H1 (cell line): Measurements from ENCODE around the gene CERT1. TPM values are rescaled to one million over a fixed set of nuclear protein-coding genes. Genes with fewer than 3 reads are reported as not detected.
A peak's percentile ranks its signal among the peaks of the same experiment; 100 is the strongest.
"Not testable (repeated sequence)": the region's sequence is repeated elsewhere in the genome, so short reads cannot be mapped to it uniquely, and the experiment has no call there.

Source experiments
- CTCF ChIA-PET: fragments of 300-600 bp; sonication (Branson Sonifier 250); formaldehyde crosslinking; loops from one replicate; lab custom pipeline; 2021; ENCODE audit not compliant: partially characterized antibody; lab: Charles Lee
- POLR2A ChIA-PET: fragments of 300-600 bp; sonication (Branson Sonifier 250); formaldehyde crosslinking; loops from one replicate; lab custom pipeline; 2021; ENCODE audit warnings: inconsistent platforms; ENCODE audit not compliant: partially characterized antibody; lab: Charles Lee
- DNase-seq, 2 experiments: peaks; one replicate each; pipeline versions ENCODE4 v3.0.0 to v3.0.0-alpha.2; 2010 to 2022; ENCODE audit warnings: low spot score in 2 of 2, low read depth in 1 of 2, mixed read lengths in 1 of 2
- FAIRE-seq: peaks from 2 replicates; lab custom pipeline; 2011; peaks lifted over from hg19 to GRCh38; lab: Jason Lieb, UNC
- H2AFZ ChIP-seq: 2 replicates; pipeline ENCODE4 v1.8.1; 2012; ENCODE audit warnings: low read length, inconsistent platforms
- H2AK5ac ChIP-seq: 2 replicates; pipeline ENCODE4 v1.6.1; 2013; ENCODE audit warnings: low read depth, low read length
- H2BK120ac ChIP-seq: replicated peaks from 2 replicates; pipeline ENCODE3; 2013; ENCODE audit warnings: low read depth, low read length, inconsistent platforms
- H2BK12ac ChIP-seq: 2 replicates; pipeline ENCODE4 v1.6.1; 2013; ENCODE audit warnings: low read depth, low read length
- H2BK15ac ChIP-seq: 2 replicates; pipeline ENCODE4 v1.6.1; 2013; ENCODE audit warnings: low read length
- H2BK20ac ChIP-seq: 2 replicates; pipeline ENCODE4 v1.6.1; 2013; ENCODE audit warnings: low read length
- H2BK5ac ChIP-seq: 2 replicates; pipeline ENCODE4 v1.6.1; 2013; ENCODE audit warnings: low read depth, low read length
- H3K14ac ChIP-seq: 2 replicates; pipeline ENCODE4 v1.6.1; 2013; ENCODE audit warnings: inconsistent platforms; ENCODE audit not compliant: insufficient read length
- H3K18ac ChIP-seq: 2 replicates; pipeline ENCODE4 v1.6.1; 2013; ENCODE audit warnings: low read length; ENCODE audit errors: extremely low read depth
- H3K23ac ChIP-seq: 2 replicates; pipeline ENCODE4 v1.6.1; 2013; ENCODE audit warnings: inconsistent platforms; ENCODE audit not compliant: insufficient read length
- H3K23me2 ChIP-seq: 2 replicates; pipeline ENCODE4 v1.6.1; 2013; ENCODE audit warnings: low read depth, low read length
- H3K27ac ChIP-seq: 2 replicates; pipeline ENCODE4 v1.6.1; 2011; ENCODE audit warnings: low read depth, low read length, inconsistent platforms
- H3K27me3 ChIP-seq, 4 experiments: replicated peaks in 1 of 4; 1 replicate in 1 of 4; 2 replicates in 3 of 4; pipeline versions ENCODE4 v1.6.1 to v1.8.1; 2011 to 2013; ENCODE audit warnings: low read length in 3 of 4, mild to moderate bottlenecking in 3 of 4, inconsistent platforms in 2 of 4, mixed read lengths in 2 of 4, moderate library complexity in 1 of 4; ENCODE audit not compliant: control insufficient read depth in 3 of 4, insufficient read depth in 3 of 4; ENCODE audit errors: extremely low read depth in 1 of 4
- H3K36me3 ChIP-seq, 4 experiments: 2 replicates each; pipeline versions ENCODE4 v1.6.1 to v1.8.1; 2011 to 2013; ENCODE audit warnings: mild to moderate bottlenecking in 4 of 4, low read length in 3 of 4, moderate library complexity in 2 of 4, control low read depth in 1 of 4, inconsistent platforms in 1 of 4; ENCODE audit not compliant: insufficient read depth in 4 of 4, control insufficient read depth in 2 of 4
- H3K4ac ChIP-seq: replicated peaks from 2 replicates; pipeline ENCODE3; 2013; ENCODE audit warnings: low read length, low read depth, mixed read lengths, inconsistent platforms; ENCODE audit not compliant: insufficient read length
- H3K4me1 ChIP-seq, 4 experiments: replicated peaks in 1 of 4; 1 replicate in 1 of 4; 2 replicates in 3 of 4; pipeline versions ENCODE4 v1.6.1 to v1.8.1; 2011 to 2013; ENCODE audit warnings: low read length in 3 of 4, inconsistent platforms in 2 of 4, mixed read lengths in 1 of 4; ENCODE audit not compliant: insufficient read depth in 4 of 4, control insufficient read depth in 3 of 4
- H3K4me2 ChIP-seq, 2 experiments: 2 replicates each; pipeline versions ENCODE4 v1.6.1 to v1.8.1; 2011 to 2013; ENCODE audit warnings: low read depth in 2 of 2, low read length in 2 of 2, control low read depth in 1 of 2, inconsistent platforms in 1 of 2, mild to moderate bottlenecking in 1 of 2; ENCODE audit not compliant: insufficient read depth in 1 of 2
- H3K4me3 ChIP-seq, 4 experiments: fragments of 200-600, 300-600 bp in 1 of 4; sonication (generic), shearing (Covaris generic), sonication (Bioruptor Twin) in 1 of 4; 2 replicates each; pipeline versions ENCODE4 v1.5.1 to v1.8.1; 2011 to 2016; ENCODE audit warnings: low read length in 4 of 4, low read depth in 3 of 4, control low read depth in 2 of 4, inconsistent platforms in 2 of 4, mild to moderate bottlenecking in 2 of 4, mixed read lengths in 1 of 4, moderate library complexity in 1 of 4; ENCODE audit not compliant: insufficient read depth in 2 of 4; ENCODE audit errors: extremely low read depth in 1 of 4
- H3K56ac ChIP-seq: replicated peaks from 2 replicates; pipeline ENCODE3; 2013; ENCODE audit warnings: low read depth, mild to moderate bottlenecking, mixed read lengths, low read length, inconsistent platforms; ENCODE audit not compliant: insufficient read length
- H3K79me1 ChIP-seq: 2 replicates; pipeline ENCODE4 v1.6.1; 2013; ENCODE audit warnings: low read depth, low read length, control low read depth
- H3K79me2 ChIP-seq, 2 experiments: 2 replicates each; pipeline versions ENCODE4 v1.6.1 to v1.8.1; 2012 to 2013; ENCODE audit warnings: low read length in 2 of 2, mild to moderate bottlenecking in 2 of 2, inconsistent platforms in 1 of 2; ENCODE audit not compliant: insufficient read depth in 2 of 2, control insufficient read depth in 1 of 2
- H3K9ac ChIP-seq, 4 experiments: replicated peaks in 1 of 4; 1 replicate in 1 of 4; 2 replicates in 3 of 4; pipeline versions ENCODE4 v1.6.1 to v1.8.1; 2011 to 2013; ENCODE audit warnings: low read depth in 3 of 4, low read length in 3 of 4, control low read depth in 2 of 4, mild to moderate bottlenecking in 2 of 4, moderate library complexity in 2 of 4, inconsistent platforms in 1 of 4; ENCODE audit errors: extremely low read depth in 1 of 4
- H3K9me3 ChIP-seq, 2 experiments: 2 replicates each; pipeline versions ENCODE4 v1.6.1 to v1.8.1; 2012 to 2013; ENCODE audit warnings: mild to moderate bottlenecking in 2 of 2, moderate library complexity in 2 of 2, control low read depth in 1 of 2, inconsistent platforms in 1 of 2, low read depth in 1 of 2, low read length in 1 of 2, mixed read lengths in 1 of 2; ENCODE audit not compliant: insufficient read depth in 2 of 2
- H4K20me1 ChIP-seq, 2 experiments: replicated peaks in 1 of 2; 2 replicates each; pipeline versions ENCODE3 to v1.8.1; 2011 to 2013; ENCODE audit warnings: inconsistent platforms in 2 of 2, low read length in 2 of 2, mild to moderate bottlenecking in 1 of 2; ENCODE audit not compliant: insufficient read depth in 2 of 2, control insufficient read depth in 1 of 2
- H4K5ac ChIP-seq: 2 replicates; pipeline ENCODE4 v1.6.1; 2013; ENCODE audit warnings: low read length, low read depth, mixed read lengths, inconsistent platforms; ENCODE audit not compliant: insufficient read length
- H4K8ac ChIP-seq: 2 replicates; pipeline ENCODE4 v1.8.0; 2013; ENCODE audit warnings: mild to moderate bottlenecking, moderate library complexity, low read length, inconsistent platforms; ENCODE audit not compliant: insufficient read depth; ENCODE audit errors: extremely low read depth
- H4K91ac ChIP-seq: replicated peaks from 2 replicates; pipeline ENCODE3; 2013; ENCODE audit warnings: low read length, mixed read lengths, inconsistent platforms; ENCODE audit not compliant: insufficient read length
- HDAC2 ChIP-seq, 2 experiments: fragments of 300-600 bp in 1 of 2; sonication (generic) in 1 of 2; IDR thresholded peaks; 2 replicates each; pipeline ENCODE4 v1.6.1; 2011 to 2012; ENCODE audit warnings: low read depth in 2 of 2, low read length in 2 of 2, mild to moderate bottlenecking in 2 of 2, moderate library complexity in 2 of 2, borderline replicate concordance in 1 of 2, inconsistent platforms in 1 of 2
- MAFK ChIP-seq: IDR thresholded peaks from 2 replicates; pipeline ENCODE4 v1.6.1; 2012; ENCODE audit warnings: low read depth, mild to moderate bottlenecking, improper control_type of control experiment, low read length
- SIX5 ChIP-seq: IDR thresholded peaks from 2 replicates; pipeline ENCODE4 v1.6.1; 2011; ENCODE audit warnings: mild to moderate bottlenecking, low read depth, low read length
- WGBS, 2 experiments: shearing (Covaris generic) in 1 of 2; methylation state at CpG; one replicate each; pipeline versions ENCODE4 v1.1.6 to v1.1.7; 2013 to 2015; ENCODE audit warnings: low lambda C conversion rate in 2 of 2, mixed read lengths in 2 of 2, inconsistent platforms in 1 of 2, low coverage in 1 of 2, missing lambda C conversion rate in 1 of 2; ENCODE audit not compliant: insufficient replicate concordance in 2 of 2, insufficient coverage in 1 of 2, insufficient read length in 1 of 2; ENCODE audit errors: extremely low coverage in 1 of 2, missing lambda C conversion rate in 1 of 2; 5-methylcytosine and 5-hydroxymethylcytosine counted together
- polyA plus RNA-seq, 7 experiments: library from polyadenylated mRNA; depleted of rRNA in 3 of 7; stranded (reverse) in 5 of 7; unstranded in 2 of 7; fragments of >200 nt in 5 of 7; fragments of 200-250 nt in 2 of 7; gene quantifications; 1 replicate in 5 of 7; 2 replicates in 1 of 7; 4 replicates in 1 of 7; pipeline versions ENCODE4 v1.2.1 to v1.2.3, GENCODE V29; 2011 to 2013; ENCODE audit warnings: missing spikeins in 2 of 7, mixed read lengths in 2 of 7
- total RNA-seq: library from RNA; stranded (reverse); fragmentation: NEBNext Ultra II Directional; extraction: Animal tissue kit (Norgen Biotek cat#: 25700); gene quantifications from 2 replicates; pipeline ENCODE4 v1.2.1, GENCODE V29; 2021

The CERT1 gene
- total and polyA plus RNA-seq, 2 of the 8 experiments (the other 6 are each of a cell fraction or from before 2014, with no cell fraction given): 7.8 to 55.3 TPM

- TF ChIP-seq HDAC2 (IDR thresholded peaks at IDR 0.05; ENCODE audit: borderline replicate concordance in 1 of 2, low read depth in 2 of 2, low read length in 2 of 2) (peak; percentile 80 to 82; a peak in 2 of 4 replicates), SIX5 (peak; percentile 83), MAFK (no peak)
Observed at GRCh38 chr5:75511435-75512382, at the start of gene CERT1, which contains the start of gene POLK (continued).

GRCh38 chr5:75560655-75561054 lies 49.2 kb upstream of the CERT1 start:
- H3K4me2 ChIP-seq, H2BK120ac ChIP-seq, H2AK5ac ChIP-seq, H3K27me3 ChIP-seq, DNase-seq, H3K4me3 ChIP-seq, H3K79me2 ChIP-seq, CTCF ChIA-PET, H3K79me1 ChIP-seq, FAIRE-seq, H3K56ac ChIP-seq, POLR2A ChIA-PET, H3K14ac ChIP-seq, H4K5ac ChIP-seq, H3K23ac ChIP-seq, H2BK15ac ChIP-seq, H3K27ac ChIP-seq, H2BK12ac ChIP-seq, H3K23me2 ChIP-seq, H3K4ac ChIP-seq, H3K18ac ChIP-seq, H3K9ac ChIP-seq, H3K4me1 ChIP-seq, H2BK5ac ChIP-seq, H4K20me1 ChIP-seq, H4K91ac ChIP-seq, H3K36me3 ChIP-seq, H3K9me3 ChIP-seq, H2BK20ac ChIP-seq, H2AFZ ChIP-seq, H4K8ac ChIP-seq: not testable (repeated sequence)
- WGBS, 2 experiments: 100% methylated on average over 1 of the region's 1 CpG; no CpG with 5 or more reads in 1 of the 2 experiments
